GM21619 (cell line): ENCODE data around the gene HCFC1R1.
"Not testable (repeated sequence)": the region's sequence is repeated elsewhere in the genome, so short reads cannot be mapped to it uniquely, and the experiment has no call there.

Source experiments
- ATAC-seq: cut with Tn5 transposase; IDR thresholded peaks from one replicate; pipeline ENCODE4 v1.9.1; 2021; ENCODE audit not compliant: unreplicated experiment

The HCFC1R1 gene

GRCh38 chr16:3023669-3024478, at the start of gene HCFC1R1, which contains the start of gene THOC6:
HCFC1R1 (minus strand) TSS chr16:3023942; CDS start chr16:3023941, 1 bp downstream.
THOC6 (plus strand) TSS chr16:3024035; CDS start chr16:3024327, 292 bp downstream.
- ATAC-seq, result peak; percentile 63

GRCh38 chr16:3073448-3073847, 49.7 kb upstream of the HCFC1R1 start:
- no peak for ATAC-seq

DNA sequence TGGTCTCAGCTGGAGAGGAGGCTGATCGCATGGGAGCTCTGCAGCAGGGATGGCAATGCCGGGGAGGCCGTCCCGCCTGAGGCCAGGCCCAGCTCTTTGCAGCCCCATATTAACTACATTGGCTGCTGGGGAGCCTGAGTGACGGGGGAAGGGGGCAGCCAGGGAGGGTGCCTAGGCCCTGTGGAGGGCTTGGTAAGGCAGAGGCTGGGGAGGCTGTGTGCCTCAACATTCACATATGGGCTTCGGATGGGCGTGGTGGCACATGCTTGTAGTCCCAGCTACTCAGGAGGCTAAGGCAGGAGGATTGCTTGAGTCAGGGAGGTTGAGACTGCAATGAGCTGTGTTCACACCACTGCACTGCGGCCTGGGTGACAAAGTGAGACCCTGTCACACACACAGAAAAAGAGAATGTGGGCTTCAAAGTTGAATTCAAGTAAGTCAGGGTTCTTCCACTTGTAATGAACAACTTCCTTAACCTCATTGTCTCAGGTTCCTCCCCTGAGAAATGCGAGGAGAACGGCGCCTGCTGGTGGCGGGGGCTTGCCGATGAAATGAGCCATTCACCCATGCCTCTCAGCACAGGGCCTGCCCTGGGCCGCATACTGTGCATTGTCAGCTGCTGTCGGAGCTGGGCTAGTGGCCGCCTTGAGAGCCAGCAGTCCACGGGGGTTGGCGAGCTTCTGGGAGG, 49.0 kb upstream of the HCFC1R1 start:
- not testable (repeated sequence) for ATAC-seq

DNA sequence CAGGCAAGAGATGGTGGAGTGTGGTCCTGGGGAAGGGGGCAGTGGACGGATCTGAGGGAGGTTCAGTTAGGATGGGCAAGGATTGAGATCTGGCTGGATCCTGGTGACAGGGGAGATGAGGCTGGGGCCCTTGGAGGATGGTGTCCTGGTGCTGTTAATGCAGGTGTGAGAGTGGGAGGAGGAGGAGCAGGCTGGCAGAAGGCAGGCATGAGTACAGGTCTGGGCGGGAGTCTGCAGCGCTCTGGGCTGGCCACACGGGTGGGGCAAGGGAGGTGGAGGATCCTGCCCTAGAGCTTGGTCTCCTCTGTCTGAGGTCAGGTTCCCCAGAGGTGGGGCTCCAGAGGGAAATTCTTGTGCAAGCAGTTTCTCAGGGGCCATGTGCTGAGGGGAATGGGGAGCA, 48.4 kb upstream of the HCFC1R1 start:
- ATAC-seq, result not testable (repeated sequence)

DNA sequence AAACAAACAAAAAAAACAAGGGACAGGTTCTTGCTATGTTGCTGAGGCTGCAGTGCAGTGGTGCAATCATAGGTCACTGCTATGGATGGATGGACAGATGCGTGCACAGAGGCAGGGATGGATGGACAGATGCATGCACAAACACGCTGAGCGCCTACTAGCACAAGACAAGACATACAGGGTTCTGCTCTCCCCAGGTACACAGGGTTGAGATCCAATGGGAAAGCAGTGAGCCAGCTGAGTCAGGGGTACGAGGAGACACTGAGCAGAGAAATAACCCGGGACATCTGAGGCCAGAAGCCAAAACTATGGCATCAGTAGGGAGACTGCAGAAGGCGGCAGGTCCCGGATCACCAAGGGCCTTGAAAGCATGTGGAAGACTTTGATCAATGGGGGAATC, 47.9 kb upstream of the HCFC1R1 start:
- ATAC-seq, result no peak

DNA sequence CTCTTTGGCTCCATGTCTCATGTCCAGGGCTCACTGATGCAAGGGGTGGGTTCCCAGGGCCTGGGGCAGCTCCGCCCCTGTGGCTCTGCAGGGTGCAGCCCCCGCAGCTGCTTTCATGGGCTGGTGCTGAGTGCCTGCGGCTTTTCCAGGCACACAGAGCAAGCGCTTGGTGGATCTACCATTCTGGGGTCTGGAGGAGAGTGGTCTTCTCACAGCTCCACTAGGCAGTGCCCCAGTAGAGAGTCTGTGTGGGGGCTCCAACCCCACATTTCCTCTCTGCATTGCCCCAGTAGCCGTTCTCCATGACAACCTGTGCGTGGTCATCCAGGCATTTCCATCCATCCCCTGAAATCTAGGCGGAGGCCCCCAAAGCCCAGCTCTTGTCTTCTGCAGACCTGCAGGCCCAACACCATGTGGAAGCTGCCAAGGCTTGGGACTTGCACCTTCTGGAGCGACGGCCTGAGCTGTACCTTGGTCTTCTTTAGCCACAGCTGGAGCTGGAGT, 46.9 kb upstream of the HCFC1R1 start:
- ATAC-seq, result no peak

- not testable (repeated sequence) for ATAC-seq
Measured at GRCh38 chr16:3069146-3069545, 45.4 kb upstream of the HCFC1R1 start.

- ATAC-seq, result no peak
Measured at GRCh38 chr16:3068487-3068886, 44.7 kb upstream of the HCFC1R1 start.

DNA sequence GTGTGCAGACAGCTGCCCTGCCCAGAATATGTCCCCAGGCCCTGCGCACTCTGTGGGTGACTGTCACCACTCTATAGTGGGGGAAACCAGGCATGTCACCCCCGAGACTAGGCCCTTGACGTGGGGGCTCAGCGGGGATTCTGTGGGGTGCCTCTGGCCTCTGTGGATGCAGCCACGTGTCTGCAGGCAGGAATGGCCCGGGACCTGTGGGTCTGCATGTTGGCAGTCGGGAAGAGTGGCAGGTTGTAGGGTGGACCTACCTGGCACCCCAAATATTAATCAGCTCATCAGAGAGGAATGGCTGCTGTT, 42.7 kb upstream of the HCFC1R1 start:
- ATAC-seq, result no peak

DNA sequence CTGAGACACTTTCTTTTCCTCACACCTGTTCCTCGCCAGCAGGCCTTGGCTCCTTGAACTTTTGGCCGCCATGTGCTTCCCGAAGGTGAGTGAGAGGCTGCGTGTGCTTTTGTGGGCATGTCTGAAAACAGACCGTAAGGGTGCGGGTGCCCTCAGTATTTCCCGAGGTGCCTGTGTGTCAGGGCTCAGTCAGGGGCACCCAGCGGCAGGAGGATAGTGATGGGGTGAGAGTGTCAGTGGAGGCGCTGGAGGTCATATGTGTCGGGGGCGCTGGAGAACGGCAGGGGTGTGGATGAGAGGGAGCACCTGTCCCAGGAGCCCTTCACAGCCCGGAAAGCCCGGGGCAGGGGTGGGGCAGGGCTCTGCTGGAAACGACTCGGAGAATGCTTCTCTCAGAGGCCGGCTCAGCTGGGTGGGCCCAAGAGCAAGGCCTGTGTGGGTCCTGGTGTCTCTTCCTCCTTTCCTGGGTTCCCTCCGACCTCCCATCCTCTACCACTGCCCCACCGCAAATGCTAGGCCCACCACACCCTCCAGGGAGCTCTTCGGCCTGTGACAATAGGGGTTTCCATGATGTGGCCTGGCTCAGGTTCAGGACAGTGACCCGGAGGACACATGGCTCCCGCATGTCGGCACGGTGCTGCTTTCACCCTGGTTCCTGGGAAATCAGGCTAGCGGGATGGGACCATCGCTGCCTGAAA, 42.1 kb upstream of the HCFC1R1 start:
- no peak for ATAC-seq

- ATAC-seq, result peak; percentile 50
Measured at GRCh38 chr16:3065069-3065741, 41.5 kb upstream of the HCFC1R1 start, which contains the start of gene IL32. IL32 (plus strand) TSS chr16:3065640; CDS start chr16:3065812, 172 bp downstream.

GRCh38 chr16:3063625-3064386, 40.1 kb upstream of the HCFC1R1 start:
- ATAC-seq, result no peak

DNA sequence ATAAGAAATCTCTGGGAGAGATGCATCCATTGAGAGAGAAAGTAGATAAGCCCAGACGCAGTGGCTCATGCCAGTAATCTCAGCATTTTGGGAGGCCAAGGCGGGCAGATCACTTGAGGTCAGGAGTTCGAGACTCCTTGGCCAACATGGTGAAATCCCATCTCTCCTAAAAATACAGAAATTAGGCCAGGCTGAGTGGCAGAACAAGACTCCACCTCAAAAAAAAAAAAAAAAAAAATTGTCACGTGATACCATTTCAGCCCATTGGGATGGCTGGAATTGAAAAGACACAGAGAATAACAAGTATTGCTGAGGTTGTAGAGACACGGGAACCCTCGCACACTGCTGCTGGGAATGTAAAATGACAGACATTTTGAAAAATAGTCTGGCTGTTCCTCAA, 38.8 kb upstream of the HCFC1R1 start:
- no peak for ATAC-seq

DNA sequence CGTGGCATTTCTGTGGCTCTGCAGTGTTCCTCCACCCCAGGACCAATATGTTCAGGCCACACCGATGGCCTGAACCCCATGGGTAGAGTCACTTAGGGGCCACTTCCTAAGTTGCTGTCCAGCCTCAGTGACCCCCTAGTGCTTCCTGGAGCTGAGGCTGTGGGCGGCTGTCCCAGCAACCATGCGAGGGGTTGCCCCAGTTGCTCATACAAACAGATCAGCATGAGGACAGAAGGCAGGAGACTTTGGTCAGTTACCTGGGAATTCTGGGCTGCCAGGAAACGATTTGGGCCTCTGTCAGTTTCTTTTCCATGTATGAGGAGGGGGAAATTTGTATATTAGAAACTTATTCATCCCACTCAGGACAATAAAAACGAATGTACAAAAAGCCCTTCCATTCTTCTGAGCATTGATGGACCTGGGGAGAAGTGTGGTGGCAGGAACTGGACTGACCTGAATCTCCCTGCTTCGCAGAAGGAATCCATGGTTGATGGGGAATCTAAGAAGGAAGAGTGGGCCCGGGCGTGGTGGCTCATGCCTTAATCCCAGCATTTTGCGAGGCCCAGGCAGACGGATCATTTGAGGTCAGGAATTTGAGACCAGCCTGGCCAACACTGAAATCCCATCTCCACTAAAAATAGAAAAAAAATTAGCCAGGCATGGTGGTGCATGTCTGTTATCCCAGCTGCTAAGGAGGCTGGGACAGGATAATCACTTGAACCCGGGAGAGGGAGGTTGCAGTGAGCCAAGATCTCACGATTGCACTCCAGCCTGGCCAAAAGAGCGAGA, 36.8 kb upstream of the HCFC1R1 start:
- ATAC-seq, result no peak

DNA sequence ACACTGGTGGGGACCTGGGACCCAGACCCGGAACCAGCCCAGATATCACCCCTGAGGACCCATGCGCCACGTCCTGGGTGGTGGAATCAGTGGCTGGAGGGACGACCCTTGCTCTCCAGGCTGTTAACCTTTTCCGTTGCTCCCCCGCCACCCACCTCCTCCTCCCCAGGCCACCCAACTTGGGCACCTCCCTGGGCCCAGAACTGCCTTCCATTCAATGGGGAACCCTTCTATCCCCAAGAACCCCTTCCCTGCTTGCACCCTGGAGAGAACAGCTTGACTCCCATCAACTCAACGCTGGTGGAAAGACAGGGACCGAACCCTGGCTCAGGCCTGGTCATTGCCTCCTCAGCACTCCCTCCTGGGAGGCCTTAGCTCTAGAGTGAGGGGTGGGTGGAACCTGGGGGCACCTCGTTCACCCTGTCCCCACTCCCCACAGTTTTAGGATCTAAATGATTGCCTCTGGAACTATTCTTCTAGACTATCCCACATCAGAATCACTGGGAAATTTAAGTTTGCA, 36.0 kb upstream of the HCFC1R1 start:
- no peak for ATAC-seq

DNA sequence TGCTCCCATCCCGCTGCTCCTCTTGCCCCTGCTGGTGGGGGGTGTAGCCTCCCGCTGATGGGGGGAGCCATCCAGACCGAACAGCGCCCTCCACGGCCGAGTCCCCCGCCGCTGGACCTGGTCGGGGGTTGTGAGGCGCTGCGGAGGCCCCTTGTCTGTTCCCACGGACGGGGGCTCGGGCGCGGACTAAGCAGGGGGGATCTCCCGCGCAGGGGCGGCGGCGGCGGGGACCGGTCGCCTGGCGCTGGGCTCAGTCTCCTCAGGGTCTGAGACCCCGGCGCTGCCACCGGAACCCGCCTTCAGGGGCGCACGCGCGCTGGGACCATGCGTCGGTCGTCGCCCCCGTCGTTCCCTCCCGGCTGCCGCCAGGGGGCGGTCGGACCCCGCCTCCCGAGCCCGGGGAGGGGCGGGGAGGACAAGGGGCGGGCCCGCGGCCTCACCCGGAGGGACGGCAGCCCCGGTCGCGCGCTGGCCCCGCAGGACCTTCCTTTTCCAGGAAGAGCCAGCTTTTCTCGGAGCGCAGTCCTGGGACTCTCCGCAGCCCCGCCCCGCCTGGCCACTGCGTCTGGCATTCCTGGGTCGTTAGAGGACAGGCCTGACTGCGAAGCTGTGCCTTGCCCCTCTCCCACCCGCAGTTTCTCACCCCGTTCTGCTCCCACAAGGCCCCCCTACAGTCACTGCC, 35.4 kb upstream of the HCFC1R1 start:
- ATAC-seq, result peak; percentile 60

DNA sequence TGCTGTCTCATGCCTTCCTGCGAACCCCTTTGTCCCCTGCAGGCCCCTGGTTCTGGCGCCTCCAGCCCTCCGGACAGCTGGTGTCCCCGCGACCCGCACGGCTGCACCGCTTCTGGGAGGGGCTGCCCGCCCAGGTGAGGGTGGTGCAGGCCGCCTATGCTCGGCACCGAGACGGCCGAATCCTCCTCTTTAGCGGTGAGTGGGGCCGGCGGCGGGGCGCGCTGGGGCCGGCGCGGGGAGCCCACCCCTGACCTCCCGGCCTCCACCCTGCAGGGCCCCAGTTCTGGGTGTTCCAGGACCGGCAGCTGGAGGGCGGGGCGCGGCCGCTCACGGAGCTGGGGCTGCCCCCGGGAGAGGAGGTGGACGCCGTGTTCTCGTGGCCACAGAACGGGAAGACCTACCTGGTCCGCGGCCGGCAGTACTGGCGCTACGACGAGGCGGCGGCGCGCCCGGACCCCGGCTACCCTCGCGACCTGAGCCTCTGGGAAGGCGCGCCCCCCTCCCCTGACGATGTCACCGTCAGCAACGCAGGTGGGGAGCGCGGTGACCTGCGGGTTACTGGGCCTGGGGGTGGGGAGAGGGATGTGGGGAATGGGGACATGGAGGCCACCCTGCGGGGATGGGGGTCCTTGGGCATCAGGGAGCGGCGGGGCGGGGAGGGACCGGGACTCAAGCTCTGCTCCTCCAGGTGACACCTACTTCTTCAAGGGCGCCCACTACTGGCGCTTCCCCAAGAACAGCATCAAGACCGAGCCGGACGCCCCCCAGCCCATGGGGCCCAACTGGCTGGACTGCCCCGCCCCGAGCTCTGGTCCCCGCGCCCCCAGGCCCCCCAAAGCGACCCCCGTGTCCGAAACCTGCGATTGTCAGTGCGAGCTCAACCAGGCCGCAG, 34.6 kb upstream of the HCFC1R1 start:
- peak; percentile 28 for ATAC-seq
